Measurements from ENCODE around the gene BCAS3.

GRCh38 chr17:61382796-61383688 is 705.4 kb downstream of the BCAS3 start:
- TF ChIP-seq CTCF (IDR thresholded peaks at IDR 0.05 in 4 of 5, conservative IDR thresholded peaks at IDR 0.05 in 1 of 5) (no peak), POLR2A (IDR thresholded peaks at IDR 0.05) (no peak)
